K562 (cell line): ENCODE measurements around the gene ZNF503. TPM values are rescaled to one million over a fixed set of nuclear protein-coding genes. Genes with fewer than 3 reads are reported as not detected.

Source experiments
- FOSL1 ChIP-seq: fragments of 200-800 bp; sonication (Bioruptor generic); conservative IDR thresholded peaks from 2 replicates; pipeline ENCODE4 v1.6.1; 2016; ENCODE audit warnings: missing genetic modification characterization, missing compliant biosample characterization
- NBN ChIP-seq: fragments of 450-650 bp; IDR thresholded peaks from 2 replicates; pipeline ENCODE4 v1.6.1; 2016; ENCODE audit warnings: low read depth, mild to moderate bottlenecking
- RNF2 ChIP-seq: sonication (generic); IDR thresholded peaks from 2 replicates; pipeline ENCODE4 v1.6.1; 2016
- SMARCA4 ChIP-seq: fragments of 450-650 bp; IDR thresholded peaks from 2 replicates; pipeline ENCODE4 v1.6.1; 2016
- STAT5A ChIP-seq: IDR thresholded peaks from 2 replicates; pipeline ENCODE4 v1.6.1; 2012; ENCODE audit warnings: low read length, inconsistent platforms, borderline replicate concordance
- ZKSCAN1 ChIP-seq: fragments of 150-350 bp; IDR thresholded peaks from 2 replicates; pipeline ENCODE4 v1.6.1; 2016; ENCODE audit warnings: low read depth, low read length
- ZNF134 ChIP-seq: fragments of 250-450 bp; sonication (Bioruptor Pico); conservative IDR thresholded peaks from 2 replicates; pipeline ENCODE4 v1.4.0; 2020
- ZNF785 ChIP-seq: fragments of 250-450 bp; sonication (Bioruptor Pico); IDR thresholded peaks from 2 replicates; pipeline ENCODE4 v1.4.0; 2020; ENCODE audit warnings: mild to moderate bottlenecking
- polyA plus RNA-seq, 8 experiments: library from polyadenylated mRNA; depleted of rRNA in 4 of 8; stranded (reverse) in 5 of 8; unstranded in 3 of 8; fragments of >200 nt; fragmentation: Nextera tagmentation in 2 of 8; fragmentation: Illumina TruSeq in 1 of 8; extraction: Ambion mirVana in 2 of 8; extraction: Trizol in 1 of 8; gene quantifications; 2 replicates each; pipeline versions ENCODE4 v1.2.1 to v1.2.3, GENCODE V29; 2011 to 2014; ENCODE audit warnings: inconsistent platforms in 1 of 8, missing spikeins in 1 of 8
- total RNA-seq, 7 experiments: library from RNA; depleted of rRNA in 6 of 7; stranded (reverse); fragments of >200 nt in 6 of 7; fragmentation: Illumina TruSeq in 2 of 7; extraction: Trizol in 2 of 7; gene quantifications; 2 replicates each; pipeline versions ENCODE4 v1.2.1 to v1.2.3, GENCODE V29; 2011 to 2021; ENCODE audit warnings: low replicate concordance in 1 of 7
- TF ChIP-seq, protein P1 (sequence below), 2 experiments: fragments of 450-650 bp in 1 of 2; IDR thresholded peaks; 2 replicates each; pipeline ENCODE4 v1.6.1; 2011 to 2017; ENCODE audit warnings: low read depth in 2 of 2, antibody characterized with exemption in 1 of 2, borderline replicate concordance in 1 of 2, low read length in 1 of 2, mild to moderate bottlenecking in 1 of 2, mixed read lengths in 1 of 2; ENCODE audit not compliant: control insufficient read depth in 1 of 2
- TF ChIP-seq, protein P2 (sequence below): fragments of 450-650 bp; IDR thresholded peaks from 2 replicates; pipeline ENCODE4 v1.6.1; 2017; ENCODE audit warnings: mild to moderate bottlenecking, moderate library complexity
- TF ChIP-seq, protein P3 (sequence below): sonication (generic); formaldehyde crosslinking; IDR thresholded peaks from 2 replicates; pipeline ENCODE4 v1.8.1; 2023; ENCODE audit warnings: mild to moderate bottlenecking, missing genetic modification reagents
- TF ChIP-seq, protein P4 (sequence below): sonication (generic); formaldehyde crosslinking; IDR thresholded peaks from 2 replicates; pipeline ENCODE4 v1.8.0; 2023; ENCODE audit warnings: missing genetic modification reagents, mild to moderate bottlenecking, borderline replicate concordance

Gene ZNF503
- total and polyA plus RNA-seq, 9 of the 15 experiments (the other 6 are each of a cell fraction or from before 2014, with no cell fraction given): not detected

DNA sequence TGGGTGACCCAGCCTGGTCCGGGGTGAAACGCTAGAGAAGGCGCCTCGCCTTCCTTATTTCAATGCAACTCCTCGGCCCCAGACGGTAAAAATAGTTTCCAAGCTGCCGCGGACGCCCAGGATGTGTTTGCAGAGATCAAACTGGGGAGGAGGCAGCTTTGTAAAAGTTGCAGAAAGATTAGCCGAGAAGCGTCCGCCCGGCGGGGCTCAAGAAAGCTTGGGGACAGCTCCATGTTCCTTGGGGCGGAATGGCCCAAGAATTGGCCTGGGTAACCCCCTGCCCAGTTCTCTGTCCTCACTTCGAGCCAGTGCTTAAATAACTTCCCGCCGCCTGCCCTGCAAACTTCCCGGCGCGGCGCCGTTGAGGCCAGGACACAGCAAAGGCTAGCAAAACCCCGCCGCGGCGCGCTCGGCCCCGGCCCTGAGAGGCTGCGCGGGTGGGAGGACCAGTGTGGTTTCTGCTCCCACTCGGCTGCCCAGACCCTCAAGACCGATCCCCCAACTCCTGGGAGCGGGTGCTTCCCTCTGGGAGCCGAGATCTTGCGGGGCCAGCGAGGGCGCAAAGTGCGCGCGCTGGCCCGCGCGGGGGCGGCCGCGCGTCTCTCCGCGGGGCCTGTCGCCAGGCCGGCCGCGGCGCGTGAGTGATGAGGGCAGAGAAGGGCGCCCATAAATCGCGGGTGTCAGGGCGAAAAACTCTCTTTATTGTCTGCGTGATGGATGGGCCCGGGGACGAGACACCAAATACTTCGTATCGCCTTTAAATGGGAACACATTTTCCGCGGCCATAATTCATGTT lies 6.3 kb upstream of the ZNF503 start (continued):
- TF ChIP-seq, protein P1, sequence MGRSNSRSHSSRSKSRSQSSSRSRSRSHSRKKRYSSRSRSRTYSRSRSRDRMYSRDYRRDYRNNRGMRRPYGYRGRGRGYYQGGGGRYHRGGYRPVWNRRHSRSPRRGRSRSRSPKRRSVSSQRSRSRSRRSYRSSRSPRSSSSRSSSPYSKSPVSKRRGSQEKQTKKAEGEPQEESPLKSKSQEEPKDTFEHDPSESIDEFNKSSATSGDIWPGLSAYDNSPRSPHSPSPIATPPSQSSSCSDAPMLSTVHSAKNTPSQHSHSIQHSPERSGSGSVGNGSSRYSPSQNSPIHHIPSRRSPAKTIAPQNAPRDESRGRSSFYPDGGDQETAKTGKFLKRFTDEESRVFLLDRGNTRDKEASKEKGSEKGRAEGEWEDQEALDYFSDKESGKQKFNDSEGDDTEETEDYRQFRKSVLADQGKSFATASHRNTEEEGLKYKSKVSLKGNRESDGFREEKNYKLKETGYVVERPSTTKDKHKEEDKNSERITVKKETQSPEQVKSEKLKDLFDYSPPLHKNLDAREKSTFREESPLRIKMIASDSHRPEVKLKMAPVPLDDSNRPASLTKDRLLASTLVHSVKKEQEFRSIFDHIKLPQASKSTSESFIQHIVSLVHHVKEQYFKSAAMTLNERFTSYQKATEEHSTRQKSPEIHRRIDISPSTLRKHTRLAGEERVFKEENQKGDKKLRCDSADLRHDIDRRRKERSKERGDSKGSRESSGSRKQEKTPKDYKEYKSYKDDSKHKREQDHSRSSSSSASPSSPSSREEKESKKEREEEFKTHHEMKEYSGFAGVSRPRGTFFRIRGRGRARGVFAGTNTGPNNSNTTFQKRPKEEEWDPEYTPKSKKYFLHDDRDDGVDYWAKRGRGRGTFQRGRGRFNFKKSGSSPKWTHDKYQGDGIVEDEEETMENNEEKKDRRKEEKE (IDR thresholded peaks at IDR 0.05; ENCODE audit: borderline replicate concordance in 1 of 2, control insufficient read depth in 1 of 2, low read depth in 2 of 2, low read length in 1 of 2): no peak
- TF ChIP-seq, protein P2, sequence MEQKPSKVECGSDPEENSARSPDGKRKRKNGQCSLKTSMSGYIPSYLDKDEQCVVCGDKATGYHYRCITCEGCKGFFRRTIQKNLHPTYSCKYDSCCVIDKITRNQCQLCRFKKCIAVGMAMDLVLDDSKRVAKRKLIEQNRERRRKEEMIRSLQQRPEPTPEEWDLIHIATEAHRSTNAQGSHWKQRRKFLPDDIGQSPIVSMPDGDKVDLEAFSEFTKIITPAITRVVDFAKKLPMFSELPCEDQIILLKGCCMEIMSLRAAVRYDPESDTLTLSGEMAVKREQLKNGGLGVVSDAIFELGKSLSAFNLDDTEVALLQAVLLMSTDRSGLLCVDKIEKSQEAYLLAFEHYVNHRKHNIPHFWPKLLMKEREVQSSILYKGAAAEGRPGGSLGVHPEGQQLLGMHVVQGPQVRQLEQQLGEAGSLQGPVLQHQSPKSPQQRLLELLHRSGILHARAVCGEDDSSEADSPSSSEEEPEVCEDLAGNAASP: no peak
- TF ChIP-seq STAT5A (no peak), ZKSCAN1 (no peak), ZNF785 (CRISPR knock-in tag) (no peak), ZNF134 (CRISPR knock-in tag) (no peak), NBN (no peak), RNF2 (no peak), FOSL1 (tag) (no peak), SMARCA4 (no peak)
- TF ChIP-seq, protein P3, sequence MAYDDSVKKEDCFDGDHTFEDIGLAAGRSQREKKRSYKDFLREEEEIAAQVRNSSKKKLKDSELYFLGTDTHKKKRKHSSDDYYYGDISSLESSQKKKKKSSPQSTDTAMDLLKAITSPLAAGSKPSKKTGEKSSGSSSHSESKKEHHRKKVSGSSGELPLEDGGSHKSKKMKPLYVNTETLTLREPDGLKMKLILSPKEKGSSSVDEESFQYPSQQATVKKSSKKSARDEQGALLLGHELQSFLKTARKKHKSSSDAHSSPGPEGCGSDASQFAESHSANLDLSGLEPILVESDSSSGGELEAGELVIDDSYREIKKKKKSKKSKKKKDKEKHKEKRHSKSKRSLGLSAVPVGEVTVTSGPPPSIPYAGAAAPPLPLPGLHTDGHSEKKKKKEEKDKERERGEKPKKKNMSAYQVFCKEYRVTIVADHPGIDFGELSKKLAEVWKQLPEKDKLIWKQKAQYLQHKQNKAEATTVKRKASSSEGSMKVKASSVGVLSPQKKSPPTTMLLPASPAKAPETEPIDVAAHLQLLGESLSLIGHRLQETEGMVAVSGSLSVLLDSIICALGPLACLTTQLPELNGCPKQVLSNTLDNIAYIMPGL (CRISPR knock-in tag): no peak
- TF ChIP-seq, protein P4, sequence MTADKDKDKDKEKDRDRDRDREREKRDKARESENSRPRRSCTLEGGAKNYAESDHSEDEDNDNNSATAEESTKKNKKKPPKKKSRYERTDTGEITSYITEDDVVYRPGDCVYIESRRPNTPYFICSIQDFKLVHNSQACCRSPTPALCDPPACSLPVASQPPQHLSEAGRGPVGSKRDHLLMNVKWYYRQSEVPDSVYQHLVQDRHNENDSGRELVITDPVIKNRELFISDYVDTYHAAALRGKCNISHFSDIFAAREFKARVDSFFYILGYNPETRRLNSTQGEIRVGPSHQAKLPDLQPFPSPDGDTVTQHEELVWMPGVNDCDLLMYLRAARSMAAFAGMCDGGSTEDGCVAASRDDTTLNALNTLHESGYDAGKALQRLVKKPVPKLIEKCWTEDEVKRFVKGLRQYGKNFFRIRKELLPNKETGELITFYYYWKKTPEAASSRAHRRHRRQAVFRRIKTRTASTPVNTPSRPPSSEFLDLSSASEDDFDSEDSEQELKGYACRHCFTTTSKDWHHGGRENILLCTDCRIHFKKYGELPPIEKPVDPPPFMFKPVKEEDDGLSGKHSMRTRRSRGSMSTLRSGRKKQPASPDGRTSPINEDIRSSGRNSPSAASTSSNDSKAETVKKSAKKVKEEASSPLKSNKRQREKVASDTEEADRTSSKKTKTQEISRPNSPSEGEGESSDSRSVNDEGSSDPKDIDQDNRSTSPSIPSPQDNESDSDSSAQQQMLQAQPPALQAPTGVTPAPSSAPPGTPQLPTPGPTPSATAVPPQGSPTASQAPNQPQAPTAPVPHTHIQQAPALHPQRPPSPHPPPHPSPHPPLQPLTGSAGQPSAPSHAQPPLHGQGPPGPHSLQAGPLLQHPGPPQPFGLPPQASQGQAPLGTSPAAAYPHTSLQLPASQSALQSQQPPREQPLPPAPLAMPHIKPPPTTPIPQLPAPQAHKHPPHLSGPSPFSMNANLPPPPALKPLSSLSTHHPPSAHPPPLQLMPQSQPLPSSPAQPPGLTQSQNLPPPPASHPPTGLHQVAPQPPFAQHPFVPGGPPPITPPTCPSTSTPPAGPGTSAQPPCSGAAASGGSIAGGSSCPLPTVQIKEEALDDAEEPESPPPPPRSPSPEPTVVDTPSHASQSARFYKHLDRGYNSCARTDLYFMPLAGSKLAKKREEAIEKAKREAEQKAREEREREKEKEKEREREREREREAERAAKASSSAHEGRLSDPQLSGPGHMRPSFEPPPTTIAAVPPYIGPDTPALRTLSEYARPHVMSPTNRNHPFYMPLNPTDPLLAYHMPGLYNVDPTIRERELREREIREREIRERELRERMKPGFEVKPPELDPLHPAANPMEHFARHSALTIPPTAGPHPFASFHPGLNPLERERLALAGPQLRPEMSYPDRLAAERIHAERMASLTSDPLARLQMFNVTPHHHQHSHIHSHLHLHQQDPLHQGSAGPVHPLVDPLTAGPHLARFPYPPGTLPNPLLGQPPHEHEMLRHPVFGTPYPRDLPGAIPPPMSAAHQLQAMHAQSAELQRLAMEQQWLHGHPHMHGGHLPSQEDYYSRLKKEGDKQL (CRISPR knock-in tag): no peak
